Spleen (tissue), 11 donors: ENCODE measurements around the gene ZNF148. TPM values are rescaled to one million over a fixed set of nuclear protein-coding genes. Genes with fewer than 3 reads are reported as not detected.

Source experiments
- DNase-seq: peaks from one replicate; pipeline ENCODE4 v3.0.0-alpha.2; 2020
- H3K27ac ChIP-seq, 8 donors: fragments of 200-600 bp; sonication (generic) in 7 of 8; 1 replicate in 4 of 8; 2 replicates in 4 of 8; pipeline versions ENCODE4 v1.5.0 to v1.8.0; 2016 to 2021; ENCODE audit warnings: inconsistent platforms in 4 of 8, mild to moderate bottlenecking in 4 of 8, moderate library complexity in 1 of 8
- H3K27me3 ChIP-seq, 7 donors: fragments of 200-600 bp; sonication (generic) in 6 of 7; replicated peaks in 1 of 7; 1 replicate in 4 of 7; 2 replicates in 3 of 7; pipeline versions ENCODE4 v1.5.0 to v1.8.0; 2016 to 2021; ENCODE audit warnings: inconsistent platforms in 3 of 7, mild to moderate bottlenecking in 1 of 7
- H3K36me3 ChIP-seq, 6 donors: fragments of 200-600 bp; sonication (generic) in 5 of 6; 1 replicate in 4 of 6; 2 replicates in 2 of 6; pipeline versions ENCODE4 v1.5.0 to v1.8.0; 2016 to 2021; ENCODE audit warnings: inconsistent platforms in 2 of 6
- H3K4me1 ChIP-seq, 6 donors: fragments of 200-600 bp; sonication (generic) in 5 of 6; 1 replicate in 3 of 6; 2 replicates in 3 of 6; pipeline versions ENCODE4 v1.5.0 to v1.8.0; 2016 to 2021; ENCODE audit warnings: inconsistent platforms in 3 of 6
- H3K4me3 ChIP-seq, 8 donors: fragments of 200-600 bp; sonication (generic) in 7 of 8; 1 replicate in 4 of 8; 2 replicates in 4 of 8; pipeline versions ENCODE4 v1.5.0 to v1.8.0; 2016 to 2021; ENCODE audit warnings: inconsistent platforms in 4 of 8, mild to moderate bottlenecking in 4 of 8, moderate library complexity in 2 of 8
- H3K9me3 ChIP-seq, 8 donors: fragments of 200-600 bp; sonication (generic) in 7 of 8; 1 replicate in 4 of 8; 2 replicates in 4 of 8; pipeline versions ENCODE4 v1.5.0 to v1.8.0; 2016 to 2021; ENCODE audit warnings: inconsistent platforms in 4 of 8
- POLR2A ChIP-seq, 3 donors: fragments of 450-650 bp; IDR thresholded peaks; one replicate each; pipeline ENCODE4 v1.5.1; 2017; ENCODE audit warnings: antibody characterized with exemption in 3 of 3, mild to moderate bottlenecking in 1 of 3
- POLR2AphosphoS5 ChIP-seq, 3 donors: sonication (generic); formaldehyde crosslinking; IDR thresholded peaks; one replicate each; pipeline ENCODE4 v1.5.1; 2017; ENCODE audit warnings: antibody characterized with exemption in 3 of 3
- WGBS, 5 donors: extraction: QIAGEN DNeasy Blood & Tissue Kit in 3 of 5; methylation state at CpG; one replicate each; pipeline versions ENCODE4 v1.1.5 to v1.1.7; 2013 to 2018; 5-methylcytosine and 5-hydroxymethylcytosine counted together
- intact Hi-C: fragments of 100-400 bp; cut with DNase I; formaldehyde crosslinking; loops from one replicate; pipeline ENCODE4 v1.15.0; 2023; ENCODE audit warnings: low total_unique reads
- polyA plus RNA-seq, 3 donors: library from polyadenylated mRNA; stranded (reverse); fragments of 200-250 nt; gene quantifications; one replicate each; pipeline ENCODE4 v1.2.1, GENCODE V29; 2013
- total RNA-seq, 7 donors: library from RNA; depleted of rRNA in 3 of 7; stranded (reverse); fragments of >200 nt in 3 of 7; fragmentation: NEBNext Ultra II Directional in 4 of 7; extraction: Animal tissue kit (Norgen Biotek cat#: 25700) in 4 of 7; gene quantifications; one replicate each; pipeline versions ENCODE4 v1.1.0 to v1.2.1, GENCODE V29; 2016 to 2021
- TF ChIP-seq, protein P1 (sequence below), 11 experiments: fragments of 200-600 bp in 7 of 11; fragments of 450-650 bp in 4 of 11; sonication (generic) in 4 of 11; IDR thresholded peaks in 8 of 11; conservative IDR thresholded peaks in 3 of 11; 1 replicate in 7 of 11; 2 replicates in 4 of 11; pipeline versions ENCODE4 v1.4.0 to v1.8.0; 2016 to 2021; ENCODE audit warnings: antibody characterized with exemption in 11 of 11, inconsistent platforms in 4 of 11, mild to moderate bottlenecking in 1 of 11
- donor health status: healthy with polysubstance abuse.
- donor health status: DM: no; HTN: no; CAD: no; lungs with moderate emphysema.
- donor health status: DM: no; HTN: no; CAD: no.
- donor health status: Bipolar disorder and iron deficiency.
- donor health status: healthy.
- donor health status: DM: no; HTN: no; CAD: no.
- donor health status: DM: yes; HTN: yes; CAD: no.

ZNF148 gene
- total and polyA plus RNA-seq, 10 donors = 4.1 to 66.0 (median 39.0) TPM

DNA sequence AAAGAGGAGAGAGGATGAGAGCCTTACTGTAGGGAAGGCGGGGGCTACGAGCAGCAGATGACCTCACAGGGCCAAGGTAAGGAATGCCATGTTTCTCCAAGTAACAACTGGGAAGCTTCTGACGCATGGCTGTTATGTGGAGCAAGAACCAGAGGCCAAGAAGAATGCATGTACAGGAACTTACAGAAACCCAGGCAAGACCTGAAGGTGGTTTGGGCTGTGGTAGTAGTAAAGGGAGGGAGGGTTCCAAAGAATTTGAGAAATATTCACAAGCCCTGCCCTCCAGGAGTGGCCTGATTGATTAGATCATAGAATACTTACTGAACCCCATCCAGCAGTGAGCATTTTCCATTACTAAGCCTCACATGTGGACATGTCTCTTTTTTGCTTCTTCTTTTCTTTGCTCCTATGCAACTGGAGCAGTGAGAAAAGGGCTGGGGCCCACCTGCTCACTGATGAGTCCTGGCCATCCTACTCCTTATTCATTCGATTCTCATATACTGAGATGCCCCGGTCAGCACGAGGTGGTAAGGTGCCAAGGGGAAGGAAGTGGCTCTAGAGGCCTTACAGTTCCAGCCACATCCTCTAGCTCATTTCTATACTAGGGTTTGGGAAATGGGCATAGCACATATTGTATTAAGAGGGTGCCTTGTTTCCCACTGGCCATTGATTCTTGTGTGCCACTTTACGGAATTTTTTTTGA, 154.2 kb downstream of the ZNF148 start:
- WGBS, 5 donors = 49 to 58% (median 55%) methylated on average over 7 of the region's 7 CpGs
- intact Hi-C loops = no loop called here
- H3K27ac ChIP-seq = no peak overlapping the region
- peaks cover 0 to 5% (median 0%) of the 10 kb centered on the region in 7 donors for H3K27me3 ChIP-seq
- DNase-seq = no peak
- H3K4me1 ChIP-seq = peaks cover 0 to 11% (median 3%) of the 10 kb centered on the region in 6 donors
- peak in 1 of 3 donors; percentile 35 for TF ChIP-seq POLR2AphosphoS5 (IDR thresholded peaks at IDR 0.05)
- TF ChIP-seq, protein P1, sequence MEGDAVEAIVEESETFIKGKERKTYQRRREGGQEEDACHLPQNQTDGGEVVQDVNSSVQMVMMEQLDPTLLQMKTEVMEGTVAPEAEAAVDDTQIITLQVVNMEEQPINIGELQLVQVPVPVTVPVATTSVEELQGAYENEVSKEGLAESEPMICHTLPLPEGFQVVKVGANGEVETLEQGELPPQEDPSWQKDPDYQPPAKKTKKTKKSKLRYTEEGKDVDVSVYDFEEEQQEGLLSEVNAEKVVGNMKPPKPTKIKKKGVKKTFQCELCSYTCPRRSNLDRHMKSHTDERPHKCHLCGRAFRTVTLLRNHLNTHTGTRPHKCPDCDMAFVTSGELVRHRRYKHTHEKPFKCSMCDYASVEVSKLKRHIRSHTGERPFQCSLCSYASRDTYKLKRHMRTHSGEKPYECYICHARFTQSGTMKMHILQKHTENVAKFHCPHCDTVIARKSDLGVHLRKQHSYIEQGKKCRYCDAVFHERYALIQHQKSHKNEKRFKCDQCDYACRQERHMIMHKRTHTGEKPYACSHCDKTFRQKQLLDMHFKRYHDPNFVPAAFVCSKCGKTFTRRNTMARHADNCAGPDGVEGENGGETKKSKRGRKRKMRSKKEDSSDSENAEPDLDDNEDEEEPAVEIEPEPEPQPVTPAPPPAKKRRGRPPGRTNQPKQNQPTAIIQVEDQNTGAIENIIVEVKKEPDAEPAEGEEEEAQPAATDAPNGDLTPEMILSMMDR (IDR thresholded peaks at IDR 0.05 in 8 of 11, conservative IDR thresholded peaks at IDR 0.05 in 3 of 11) = no peak
- H3K36me3 ChIP-seq = no peaks in the 10 kb centered on the region
- no peak overlapping the region for H3K4me3 ChIP-seq
- no peaks in the 10 kb centered on the region for H3K9me3 ChIP-seq

DNA sequence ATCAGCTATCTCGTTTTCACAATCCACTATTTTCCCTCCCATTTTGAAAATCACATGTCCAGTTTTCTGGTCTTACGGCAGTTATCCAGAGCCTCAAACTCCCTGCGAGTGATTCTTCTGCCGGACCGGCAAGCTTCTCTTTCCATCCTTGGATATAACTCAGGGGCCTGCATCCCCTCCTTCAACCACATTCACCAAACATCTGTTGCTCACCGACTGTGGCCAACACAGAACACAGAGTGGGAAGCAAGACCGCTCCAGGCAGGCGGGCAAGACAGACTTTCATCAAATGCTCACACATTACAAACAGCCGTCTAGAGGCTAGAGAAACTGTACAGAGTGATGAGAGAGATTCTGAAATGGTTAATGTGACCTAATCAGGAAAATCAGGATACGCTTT, 154.9 kb downstream of the ZNF148 start:
- intact Hi-C loops = no loop called here
- no peaks in the 10 kb centered on the region for H3K36me3 ChIP-seq
- no peaks in the 10 kb centered on the region for H3K9me3 ChIP-seq
- no peak for DNase-seq
- no peak for TF ChIP-seq POLR2AphosphoS5 (IDR thresholded peaks at IDR 0.05)
- TF ChIP-seq POLR2A (IDR thresholded peaks at IDR 0.05) = no peak
- TF ChIP-seq, protein P1 (IDR thresholded peaks at IDR 0.05 in 8 of 11, conservative IDR thresholded peaks at IDR 0.05 in 3 of 11) = no peak
- 90 to 92% (median 91%) methylated on average over 10 of the region's 10 CpGs for WGBS, 5 donors
- no peak overlapping the region for H3K4me3 ChIP-seq
- H3K27ac ChIP-seq = no peak overlapping the region
- peaks cover 0 to 11% (median 0%) of the 10 kb centered on the region in 7 donors for H3K27me3 ChIP-seq
- H3K4me1 ChIP-seq = peaks cover 0 to 11% (median 3%) of the 10 kb centered on the region in 6 donors

DNA sequence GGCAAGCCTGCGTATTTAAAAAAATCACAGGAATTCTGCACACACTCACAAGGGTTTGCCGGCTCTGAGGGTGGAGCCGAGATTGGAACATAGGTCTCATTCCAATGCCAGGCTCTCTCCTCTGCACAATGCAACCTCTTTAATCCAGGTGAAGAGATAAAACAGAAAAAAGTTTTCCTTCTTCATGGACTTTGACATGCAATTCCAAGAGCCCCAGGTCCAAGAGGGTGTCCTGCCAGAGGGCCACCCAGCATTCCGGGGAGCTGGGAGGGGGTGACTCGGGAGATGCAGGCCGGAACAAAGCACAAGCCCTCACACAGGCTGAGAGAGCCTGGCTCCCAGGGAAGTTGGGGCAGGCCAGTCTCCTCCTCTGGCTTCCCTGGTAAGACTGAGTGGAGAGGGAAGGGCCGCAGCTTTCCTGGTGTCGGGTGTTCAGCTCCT, 155.8 kb downstream of the ZNF148 start:
- DNase-seq = no peak
- intact Hi-C loops = no loop called here
- TF ChIP-seq POLR2AphosphoS5 (IDR thresholded peaks at IDR 0.05) = peak in 2 of 3 donors; percentile 13 to 41
- TF ChIP-seq, protein P1 (IDR thresholded peaks at IDR 0.05 in 8 of 11, conservative IDR thresholded peaks at IDR 0.05 in 3 of 11) = no peak
- no peaks in the 10 kb centered on the region for H3K36me3 ChIP-seq
- 89 to 96% (median 92%) methylated on average over 8 of the region's 8 CpGs for WGBS, 5 donors
- H3K9me3 ChIP-seq = no peaks in the 10 kb centered on the region
- no peak overlapping the region for H3K27ac ChIP-seq
- H3K4me1 ChIP-seq = peaks cover 0 to 18% (median 3%) of the 10 kb centered on the region in 6 donors
- peaks cover 0 to 20% (median 1%) of the 10 kb centered on the region in 7 donors for H3K27me3 ChIP-seq
- no peak overlapping the region for H3K4me3 ChIP-seq

DNA sequence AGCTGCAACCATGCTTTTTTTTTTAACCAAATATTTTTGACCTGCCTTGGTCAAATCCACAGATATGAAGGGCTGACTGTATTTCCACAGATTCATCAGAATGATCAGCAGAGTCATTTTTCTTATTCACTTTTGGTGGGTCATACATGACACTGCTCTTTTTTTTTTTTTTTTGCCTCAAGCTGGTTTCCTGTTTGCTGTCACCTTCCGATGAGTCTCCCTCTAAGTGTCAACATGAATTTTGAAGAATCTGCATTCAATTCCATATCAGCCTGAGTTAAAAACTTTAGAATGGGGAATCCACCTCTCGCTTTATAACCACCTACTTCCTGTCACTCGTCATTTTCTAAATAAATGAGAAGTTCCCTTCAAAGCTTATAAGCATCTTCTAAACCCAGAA, 160.4 kb downstream of the ZNF148 start:
- 4 to 20% (median 8%) methylated on average over 3 of the region's 3 CpGs for WGBS, 5 donors
- Histone ChIP-seq H3K27ac (no peak overlapping the region), H3K4me3 (no peak overlapping the region), H3K4me1 (peaks cover 0 to 27% (median 13%) of the 10 kb centered on the region in 6 donors), H3K27me3 (peaks cover 0 to 61% (median 35%) of the 10 kb centered on the region in 7 donors), H3K9me3 (no peaks in the 10 kb centered on the region), H3K36me3 (no peaks in the 10 kb centered on the region)
- TF ChIP-seq, protein P1 (IDR thresholded peaks at IDR 0.05 in 8 of 11, conservative IDR thresholded peaks at IDR 0.05 in 3 of 11) = no peak
- TF ChIP-seq POLR2A (IDR thresholded peaks at IDR 0.05) (no peak), POLR2AphosphoS5 (IDR thresholded peaks at IDR 0.05) (no peak)
- intact Hi-C loops = no loop called here
- no peak for DNase-seq
